ENCODE measurements around the gene PARP6.
A peak's percentile ranks its signal among the peaks of the same experiment; 100 is the strongest.

The PARP6 gene

DNA sequence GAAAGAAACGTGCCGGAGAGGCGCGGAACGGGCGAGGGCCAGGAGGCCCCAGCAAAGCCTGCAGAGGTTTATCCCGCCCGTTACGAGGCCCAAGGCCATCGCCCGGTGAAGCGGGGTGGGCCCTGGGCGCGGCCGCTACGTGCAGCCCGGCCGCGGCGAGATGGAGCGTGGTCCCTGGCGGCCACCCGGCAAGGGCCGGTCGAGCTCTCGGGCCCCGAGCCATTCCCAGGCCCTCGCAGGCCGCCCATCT lies 42.5 kb downstream of the PARP6 start:
- H3K27me3 ChIP-seq (ENCODE audit: insufficient read depth, low read depth, severe bottlenecking), result no peaks in the 10 kb centered on the region
- no peaks in the 10 kb centered on the region for H3K9me3 ChIP-seq (ENCODE audit: severe bottlenecking)
- H3K36me3 ChIP-seq, result peaks cover 53% of the 10 kb centered on the region
- DNase-seq, result no peak
- H3K27ac ChIP-seq, result peak overlapping the region; percentile 97
- TF ChIP-seq, protein P1, sequence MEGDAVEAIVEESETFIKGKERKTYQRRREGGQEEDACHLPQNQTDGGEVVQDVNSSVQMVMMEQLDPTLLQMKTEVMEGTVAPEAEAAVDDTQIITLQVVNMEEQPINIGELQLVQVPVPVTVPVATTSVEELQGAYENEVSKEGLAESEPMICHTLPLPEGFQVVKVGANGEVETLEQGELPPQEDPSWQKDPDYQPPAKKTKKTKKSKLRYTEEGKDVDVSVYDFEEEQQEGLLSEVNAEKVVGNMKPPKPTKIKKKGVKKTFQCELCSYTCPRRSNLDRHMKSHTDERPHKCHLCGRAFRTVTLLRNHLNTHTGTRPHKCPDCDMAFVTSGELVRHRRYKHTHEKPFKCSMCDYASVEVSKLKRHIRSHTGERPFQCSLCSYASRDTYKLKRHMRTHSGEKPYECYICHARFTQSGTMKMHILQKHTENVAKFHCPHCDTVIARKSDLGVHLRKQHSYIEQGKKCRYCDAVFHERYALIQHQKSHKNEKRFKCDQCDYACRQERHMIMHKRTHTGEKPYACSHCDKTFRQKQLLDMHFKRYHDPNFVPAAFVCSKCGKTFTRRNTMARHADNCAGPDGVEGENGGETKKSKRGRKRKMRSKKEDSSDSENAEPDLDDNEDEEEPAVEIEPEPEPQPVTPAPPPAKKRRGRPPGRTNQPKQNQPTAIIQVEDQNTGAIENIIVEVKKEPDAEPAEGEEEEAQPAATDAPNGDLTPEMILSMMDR (IDR thresholded peaks at IDR 0.05; ENCODE audit: low read depth, low read length), result no peak
- H3K4me3 ChIP-seq (ENCODE audit: low read depth, low read length), result peak overlapping the region; percentile 84

DNA sequence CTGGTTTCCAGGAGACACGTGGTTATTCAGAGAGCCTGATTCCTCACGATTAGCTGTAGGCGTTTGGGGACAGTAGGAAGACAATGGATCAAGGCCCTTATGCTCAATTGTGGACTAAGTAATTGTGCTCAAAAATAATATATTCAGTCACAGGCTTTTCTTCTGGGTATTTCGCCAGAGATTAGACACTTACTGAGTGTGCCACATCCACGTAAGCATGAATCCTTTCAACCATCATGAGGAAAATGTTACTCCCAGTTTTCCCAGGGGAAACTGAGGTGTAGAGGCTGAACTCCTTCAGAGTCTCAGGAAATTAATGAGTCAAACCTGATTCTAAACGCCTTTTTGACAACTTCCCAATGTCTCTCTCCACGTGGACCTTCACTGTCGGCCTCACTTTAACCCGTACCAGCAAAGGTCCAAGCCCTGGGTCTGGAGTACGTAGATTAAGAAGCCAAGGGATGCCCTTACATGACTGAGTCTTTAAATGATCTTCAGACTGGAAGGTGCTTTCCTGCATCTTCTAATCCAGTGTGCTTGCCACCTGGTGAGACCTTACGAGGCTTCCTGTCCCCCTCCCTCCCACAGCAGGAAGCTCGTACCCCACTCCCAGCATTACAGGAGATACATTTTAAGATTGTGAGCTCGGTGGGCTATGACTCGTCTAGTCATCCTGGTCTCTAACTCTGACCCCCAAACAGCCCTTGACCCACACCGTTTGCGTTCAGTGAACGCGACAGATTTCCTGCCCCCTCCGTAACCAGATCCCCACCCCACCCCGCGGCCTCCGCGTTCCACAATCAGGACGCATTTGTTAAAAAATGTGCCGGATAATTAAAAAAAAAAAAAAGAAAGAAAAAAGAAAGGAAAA lies 43.0 kb downstream of the PARP6 start:
- TF ChIP-seq, protein P1 (IDR thresholded peaks at IDR 0.05; ENCODE audit: low read depth, low read length), result no peak
- Histone ChIP-seq H3K27me3 (ENCODE audit: insufficient read depth, low read depth, severe bottlenecking) (no peaks in the 10 kb centered on the region), H3K9me3 (ENCODE audit: severe bottlenecking) (no peaks in the 10 kb centered on the region), H3K36me3 (peaks cover 56% of the 10 kb centered on the region), H3K27ac (peak overlapping the region; percentile 97), H3K4me3 (ENCODE audit: low read depth, low read length) (peak overlapping the region; percentile 84)
- DNase-seq, result no peak

DNA sequence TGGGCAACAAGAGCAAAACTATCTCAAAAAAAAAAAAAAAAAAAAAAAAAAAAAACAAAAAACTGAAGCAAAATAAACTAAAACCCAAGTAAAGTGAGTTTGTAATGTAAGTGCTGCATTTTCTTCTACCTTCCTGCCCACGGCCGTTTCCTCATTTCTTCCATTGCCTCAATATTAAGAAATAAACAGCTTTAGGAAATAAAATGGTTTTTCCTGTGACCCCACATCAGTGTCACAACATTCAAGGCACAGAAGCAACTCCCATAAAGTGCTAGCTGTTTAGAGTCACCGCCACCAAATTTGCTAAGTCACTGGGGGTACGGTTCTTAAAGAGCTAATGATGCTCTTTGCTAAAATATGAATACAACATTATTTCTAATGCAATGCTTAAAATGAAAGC lies 44.6 kb downstream of the PARP6 start:
- TF ChIP-seq, protein P1 (IDR thresholded peaks at IDR 0.05; ENCODE audit: low read depth, low read length), result no peak
- peak overlapping the region; percentile 84 for H3K4me3 ChIP-seq (ENCODE audit: low read depth, low read length)
- DNase-seq, result no peak
- H3K36me3 ChIP-seq, result peaks cover 71% of the 10 kb centered on the region
- H3K27me3 ChIP-seq (ENCODE audit: insufficient read depth, low read depth, severe bottlenecking), result no peaks in the 10 kb centered on the region
- no peaks in the 10 kb centered on the region for H3K9me3 ChIP-seq (ENCODE audit: severe bottlenecking)
- peak overlapping the region; percentile 97 for H3K27ac ChIP-seq

GRCh38 chr15:72227192-72227586 lies 45.2 kb downstream of the PARP6 start:
- TF ChIP-seq, protein P1 (IDR thresholded peaks at IDR 0.05; ENCODE audit: low read depth, low read length), result no peak
- H3K27ac ChIP-seq, result peak overlapping the region; percentile 48
- DNase-seq, result no peak
- peaks cover 77% of the 10 kb centered on the region for H3K36me3 ChIP-seq
- no peaks in the 10 kb centered on the region for H3K9me3 ChIP-seq (ENCODE audit: severe bottlenecking)
- H3K27me3 ChIP-seq (ENCODE audit: insufficient read depth, low read depth, severe bottlenecking), result no peaks in the 10 kb centered on the region
- peak overlapping the region; percentile 84 for H3K4me3 ChIP-seq (ENCODE audit: low read depth, low read length)

- Histone ChIP-seq H3K4me3 (ENCODE audit: low read depth, low read length) (no peak overlapping the region), H3K9me3 (ENCODE audit: severe bottlenecking) (no peaks in the 10 kb centered on the region), H3K36me3 (peaks cover 90% of the 10 kb centered on the region), H3K27ac (peak overlapping the region; percentile 45; the same call in 1 of the 2 replicates), H3K27me3 (ENCODE audit: insufficient read depth, low read depth, severe bottlenecking) (no peaks in the 10 kb centered on the region)
- DNase-seq, result no peak
- TF ChIP-seq, protein P1 (IDR thresholded peaks at IDR 0.05; ENCODE audit: low read depth, low read length), result no peak
Measured at GRCh38 chr15:72223278-72223677, 49.1 kb downstream of the PARP6 start.

DNA sequence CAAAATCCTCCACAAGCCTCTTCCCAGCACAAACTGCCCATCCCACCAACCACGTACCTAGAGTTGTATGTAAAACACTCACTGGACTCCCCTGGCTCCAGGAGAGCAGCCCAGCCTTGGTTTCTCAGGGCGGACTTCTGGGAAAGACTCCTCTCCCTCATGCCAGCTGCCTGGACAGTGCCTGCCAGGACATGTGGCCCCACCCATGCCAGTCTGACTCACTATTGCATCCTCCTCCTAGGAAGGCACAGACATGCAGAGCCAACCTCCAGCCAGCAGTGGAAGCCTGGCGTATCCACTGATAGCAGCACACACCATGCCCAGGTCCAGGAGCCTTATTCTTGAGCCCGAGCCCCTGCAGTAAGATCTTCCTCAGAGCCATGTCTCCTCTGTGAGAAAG lies 50.0 kb downstream of the PARP6 start:
- peak; percentile 19 for DNase-seq
- no peaks in the 10 kb centered on the region for H3K9me3 ChIP-seq (ENCODE audit: severe bottlenecking)
- H3K36me3 ChIP-seq, result peaks cover 94% of the 10 kb centered on the region
- no peaks in the 10 kb centered on the region for H3K27me3 ChIP-seq (ENCODE audit: insufficient read depth, low read depth, severe bottlenecking)
- no peak overlapping the region for H3K4me3 ChIP-seq (ENCODE audit: low read depth, low read length)
- H3K27ac ChIP-seq, result peak overlapping the region; percentile 45
- TF ChIP-seq, protein P1 (IDR thresholded peaks at IDR 0.05; ENCODE audit: low read depth, low read length), result no peak
